Ishikawa (cell line): ENCODE results near the gene ANLN.

Source experiments
- CEBPB ChIP-seq: IDR thresholded peaks from 2 replicates; pipeline ENCODE4 v1.6.1; 2012
- CREB1 ChIP-seq: IDR thresholded peaks from 2 replicates; pipeline ENCODE4 v1.6.1; 2012; ENCODE audit warnings: low read depth
- EGR1 ChIP-seq: IDR thresholded peaks from 2 replicates; pipeline ENCODE4 v1.6.1; 2012
- EP300 ChIP-seq: IDR thresholded peaks from 2 replicates; pipeline ENCODE4 v1.6.1; 2012; ENCODE audit warnings: borderline replicate concordance
- FOXM1 ChIP-seq: IDR thresholded peaks from 2 replicates; pipeline ENCODE4 v1.6.1; 2012; ENCODE audit warnings: low read depth, borderline replicate concordance
- MAX ChIP-seq: IDR thresholded peaks from 2 replicates; pipeline ENCODE4 v1.6.1; 2012
- NFIC ChIP-seq: IDR thresholded peaks from 2 replicates; pipeline ENCODE4 v1.6.1; 2012
- RAD21 ChIP-seq: IDR thresholded peaks from 2 replicates; pipeline ENCODE4 v1.6.1; 2012; ENCODE audit warnings: low read depth
- REST ChIP-seq: IDR thresholded peaks from 2 replicates; pipeline ENCODE4 v1.6.1; 2012; ENCODE audit warnings: low read depth, mild to moderate bottlenecking
- TAF1 ChIP-seq: IDR thresholded peaks from 2 replicates; pipeline ENCODE4 v1.6.1; 2012; ENCODE audit warnings: low read depth, mild to moderate bottlenecking
- TCF12 ChIP-seq: IDR thresholded peaks from 2 replicates; pipeline ENCODE4 v1.6.1; 2012; ENCODE audit warnings: low read depth
- TEAD4 ChIP-seq: IDR thresholded peaks from 2 replicates; pipeline ENCODE4 v1.6.1; 2012
- USF1 ChIP-seq: IDR thresholded peaks from 2 replicates; pipeline ENCODE4 v1.6.1; 2012
- YY1 ChIP-seq: IDR thresholded peaks from 2 replicates; pipeline ENCODE4 v1.6.1; 2012; ENCODE audit warnings: low read depth
- ZBTB7A ChIP-seq: IDR thresholded peaks from 2 replicates; pipeline ENCODE4 v1.6.1; 2012; ENCODE audit warnings: low read depth

ANLN gene

GRCh38 chr7:36389371-36390198, at the start of gene ANLN:
Gene ANLN (plus strand): TSS chr7:36389862. CDS start chr7:36390027, 165 bp downstream.
- TF ChIP-seq MAX (peak; percentile 77), YY1 (no peak), EP300 (no peak; the same call in 1 of the 2 replicates), USF1 (peak; percentile 95), NFIC (no peak), CEBPB (peak; percentile 97), TEAD4 (peak; percentile 71), TAF1 (peak; percentile 43; the same call in 1 of the 2 replicates), TCF12 (no peak), REST (no peak), ZBTB7A (no peak), EGR1 (peak; percentile 5; the same call in 1 of the 2 replicates), CREB1 (no peak), RAD21 (no peak), FOXM1 (peak; percentile 70; the same call in 1 of the 2 replicates)

- no peak for TF ChIP-seq EGR1
- no peak for TF ChIP-seq REST
- TF ChIP-seq USF1, result no peak
- TF ChIP-seq FOXM1, result no peak
Measured at GRCh38 chr7:36343548-36343947, 46.1 kb upstream of the ANLN start.

- TF ChIP-seq MAX (no peak), REST (no peak), YY1 (no peak), CREB1 (no peak), TCF12 (no peak), NFIC (no peak), CEBPB (no peak), RAD21 (no peak), USF1 (no peak), ZBTB7A (no peak), EP300 (no peak), TAF1 (no peak), EGR1 (no peak), FOXM1 (no peak)
Measured at GRCh38 chr7:36344622-36345021, 45.0 kb upstream of the ANLN start.
